A673 (cell line): ENCODE measurements around the gene FMN2.

ENCODE experiments used
- CTCF ChIP-seq: fragments of 300-800, 200-600 bp; sonication (generic); conservative IDR thresholded peaks from 2 replicates; pipeline ENCODE4 v1.5.1; 2017; ENCODE audit warnings: low read depth, mild to moderate bottlenecking, antibody characterized with exemption, low read length, moderate library complexity, mixed read lengths
- EZH2 ChIP-seq: fragments of 200-600 bp; sonication (generic); IDR thresholded peaks from 2 replicates; pipeline ENCODE4 v1.6.1; 2017; ENCODE audit warnings: borderline replicate concordance, low read depth, mild to moderate bottlenecking, mixed read lengths, antibody characterized with exemption, low read length; ENCODE audit not compliant: poor library complexity, severe bottlenecking

GRCh38 chr1:240356568-240356967, 264.9 kb downstream of the FMN2 start:
- TF ChIP-seq CTCF (no peak), EZH2 (no peak)
